Stomach (tissue), 9 donors: Measurements from ENCODE around the gene TRIM63. TPM values are rescaled to one million over a fixed set of nuclear protein-coding genes. Genes with fewer than 3 reads are reported as not detected.

Experiments used
- DNase-seq, 2 donors: peaks; one replicate each; pipeline versions ENCODE4 v3.0.0 to v3.0.0-alpha.2; 2013 to 2019
- H3K27ac ChIP-seq, 5 donors: fragments of 200-600 bp in 4 of 5; sonication (generic) in 4 of 5; one replicate each; pipeline ENCODE4 v1.5.1; 2013 to 2019; ENCODE audit warnings: mild to moderate bottlenecking in 1 of 5, moderate library complexity in 1 of 5
- H3K27me3 ChIP-seq, 3 donors: fragments of 200-600 bp; sonication (generic); one replicate each; pipeline ENCODE4 v1.5.1; 2017 to 2019; ENCODE audit warnings: mixed run types in 1 of 3
- H3K36me3 ChIP-seq, 4 donors: fragments of 200-600 bp; sonication (generic); 1 replicate in 3 of 4; 2 replicates in 1 of 4; pipeline ENCODE4 v1.5.1; 2016 to 2019
- H3K4me1 ChIP-seq, 4 donors: fragments of 200-600 bp; sonication (generic); one replicate each; pipeline ENCODE4 v1.5.1; 2016 to 2019
- H3K4me3 ChIP-seq, 4 donors: fragments of 200-600 bp; sonication (generic) in 3 of 4; one replicate each; pipeline ENCODE4 v1.5.1; 2016 to 2019; ENCODE audit warnings: mild to moderate bottlenecking in 1 of 4
- H3K9me3 ChIP-seq, 4 donors: fragments of 200-600 bp; sonication (generic); one replicate each; pipeline ENCODE4 v1.5.1; 2016 to 2019
- CTCF ChIP-seq, 7 experiments: fragments of 450-650 bp in 4 of 7; fragments of 200-600 bp in 3 of 7; sonication (generic) in 3 of 7; IDR thresholded peaks; one replicate each; pipeline ENCODE4 v1.5.1; 2016 to 2019; ENCODE audit warnings: antibody characterized with exemption in 7 of 7, control low read depth in 2 of 7, mild to moderate bottlenecking in 1 of 7
- EP300 ChIP-seq: sonication (generic); formaldehyde crosslinking; IDR thresholded peaks from one replicate; pipeline ENCODE4 v1.6.1; 2017; ENCODE audit warnings: antibody characterized with exemption
- POLR2A ChIP-seq, 4 donors: fragments of 450-650 bp; IDR thresholded peaks; one replicate each; pipeline ENCODE4 v1.6.1; 2016; ENCODE audit warnings: antibody characterized with exemption in 4 of 4, control low read depth in 2 of 4, mild to moderate bottlenecking in 1 of 4, moderate library complexity in 1 of 4
- POLR2AphosphoS5 ChIP-seq, 3 donors: sonication (generic); formaldehyde crosslinking; IDR thresholded peaks; one replicate each; pipeline ENCODE4 v1.6.1; 2016; ENCODE audit warnings: antibody characterized with exemption in 3 of 3
- WGBS, 5 donors: extraction: QIAGEN DNeasy Blood & Tissue Kit in 3 of 5; methylation state at CpG; one replicate each; pipeline versions ENCODE4 v1.1.5 to v1.1.7; 2013 to 2018; 5-methylcytosine and 5-hydroxymethylcytosine counted together
- intact Hi-C: fragments of 100-400 bp; cut with DNase I; formaldehyde crosslinking; loops from one replicate; pipeline ENCODE4 v1.15.1; 2023; ENCODE audit warnings: low total_unique reads
- polyA plus RNA-seq, 3 donors: library from polyadenylated mRNA; stranded (reverse); fragments of 200-250 nt; gene quantifications; one replicate each; pipeline ENCODE4 v1.2.3, GENCODE V29; 2013
- total RNA-seq, 5 donors: library from RNA; depleted of rRNA; stranded (reverse); fragments of >200 nt; gene quantifications; one replicate each; pipeline versions ENCODE4 v1.1.0 to v1.2.3, GENCODE V29; 2014 to 2016
- donor health status: healthy with polysubstance abuse.
- donor health status: Bipolar disorder and iron deficiency.
- donor health status: healthy.

Gene TRIM63
- total and polyA plus RNA-seq, 8 donors = 0.37 to 6.0 (median 0.42) TPM; not detected in 4

- Histone ChIP-seq H3K27me3 (peaks cover 0 to 22% (median 4%) of the 10 kb centered on the region in 3 donors), H3K9me3 (no peaks in the 10 kb centered on the region), H3K27ac (peak overlapping the region; percentile 78 to 92 (median 86)), H3K4me3 (peak overlapping the region; percentile 62 to 93 (median 87)), H3K36me3 (no peaks in the 10 kb centered on the region), H3K4me1 (peaks cover 16 to 21% (median 20%) of the 10 kb centered on the region in 4 donors)
- TF ChIP-seq POLR2A (IDR thresholded peaks at IDR 0.05) (peak in 1 of 4 donors; percentile 29), POLR2AphosphoS5 (IDR thresholded peaks at IDR 0.05) (peak; percentile 38 to 85 (median 80)), CTCF (IDR thresholded peaks at IDR 0.05) (no peak), EP300 (no peak)
- DNase-seq = peak; percentile 97
- intact Hi-C loops = loop anchor here (5.0 to 10.0 kb wide), 2 partner anchors 109 to 127 kb away; no protein-coding TSS in a partner anchor
- 0 to 1% (median 0%) methylated on average over 59 to 60 of the region's 60 CpGs for WGBS, 5 donors
Measured at GRCh38 chr1:26035203-26035958, 32.0 kb downstream of the TRIM63 start.

- DNase-seq = no peak
- peaks cover 0 to 22% (median 4%) of the 10 kb centered on the region in 3 donors for H3K27me3 ChIP-seq
- H3K4me3 ChIP-seq = peak overlapping the region; percentile 62 to 93 (median 87)
- no peaks in the 10 kb centered on the region for H3K9me3 ChIP-seq
- WGBS, 5 donors = 5 to 19% (median 15%) methylated on average over 9 to 15 of the region's 15 CpGs
- H3K4me1 ChIP-seq = peaks cover 16 to 21% (median 20%) of the 10 kb centered on the region in 4 donors
- H3K27ac ChIP-seq = peak overlapping the region in 4 of 5 donors; percentile 46 to 92 (median 81)
- H3K36me3 ChIP-seq = no peaks in the 10 kb centered on the region
- intact Hi-C loops = loop anchor here (5.0 to 10.0 kb wide), 2 partner anchors 110 to 128 kb away; no protein-coding TSS in a partner anchor
- no peak for TF ChIP-seq CTCF (IDR thresholded peaks at IDR 0.05)
- no peak for TF ChIP-seq POLR2A (IDR thresholded peaks at IDR 0.05)
- TF ChIP-seq POLR2AphosphoS5 (IDR thresholded peaks at IDR 0.05) = no peak
- no peak for TF ChIP-seq EP300
Measured at GRCh38 chr1:26034504-26035202, 32.8 kb downstream of the TRIM63 start.

- H3K36me3 ChIP-seq = no peaks in the 10 kb centered on the region
- H3K4me3 ChIP-seq = no peak overlapping the region
- peaks cover 16 to 21% (median 20%) of the 10 kb centered on the region in 4 donors for H3K4me1 ChIP-seq
- H3K9me3 ChIP-seq = no peaks in the 10 kb centered on the region
- DNase-seq = no peak
- WGBS, 5 donors = 78 to 89% (median 83%) methylated on average over 10 to 12 of the region's 12 CpGs
- TF ChIP-seq EP300 (no peak), POLR2AphosphoS5 (IDR thresholded peaks at IDR 0.05) (no peak), POLR2A (IDR thresholded peaks at IDR 0.05) (no peak), CTCF (IDR thresholded peaks at IDR 0.05) (no peak)
- H3K27me3 ChIP-seq = peaks cover 0 to 22% (median 4%) of the 10 kb centered on the region in 3 donors
- H3K27ac ChIP-seq = no peak overlapping the region
- intact Hi-C loops = loop anchor here (10.0 kb wide), 1 partner anchor 112 kb away; no protein-coding TSS in a partner anchor
Measured at GRCh38 chr1:26032656-26033357, 34.6 kb downstream of the TRIM63 start.
